Globus pallidus (tissue), 1 donor: Measurements from ENCODE around the gene FYCO1.

Experiments used
- DNase-seq: peaks from one replicate; pipeline ENCODE4 v3.0.0-alpha.2; 2015; ENCODE audit warnings: low spot score

The FYCO1 gene

DNA sequence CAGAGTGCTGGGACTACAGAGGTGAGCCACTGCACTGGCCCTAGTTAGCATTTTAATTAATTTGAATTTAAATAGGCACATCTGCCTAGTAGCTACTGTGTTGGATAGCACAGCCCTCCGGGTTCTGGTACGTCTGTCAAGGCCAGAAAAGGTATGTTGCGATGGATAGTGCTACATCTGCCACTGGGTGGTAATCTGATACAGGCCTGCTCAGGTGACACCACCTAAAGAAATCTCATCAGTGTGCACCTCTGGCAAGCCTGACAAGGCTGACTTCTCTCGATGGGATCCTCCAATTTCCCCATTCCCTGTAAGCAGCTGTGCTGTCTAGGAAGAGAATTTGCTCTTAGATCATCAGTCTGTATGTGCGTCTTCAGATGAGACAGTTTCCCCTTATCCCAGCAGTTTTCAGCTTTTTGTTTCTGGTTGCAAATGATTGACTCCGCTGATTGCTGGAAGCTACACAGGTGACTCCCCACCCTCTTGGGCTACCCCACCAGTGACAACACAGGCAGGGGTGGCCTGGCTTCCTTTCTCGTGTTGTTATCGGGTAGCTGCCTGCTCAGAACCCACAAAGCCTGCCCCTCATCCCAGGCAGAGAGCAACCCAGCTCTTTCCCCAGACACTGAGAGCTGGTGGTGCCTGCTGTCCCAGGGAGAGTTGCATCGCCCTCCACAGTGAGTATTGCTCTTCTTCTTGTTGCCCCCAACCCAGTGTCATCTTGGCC, 109.5 kb downstream of the FYCO1 start, which contains the start of gene CCR9:
Gene CCR9, plus strand, starts transcription at position 565 of the 727 bp plus-strand sequence. CDS start 8,391 bp downstream, outside the sequence.
- no peak for DNase-seq

- DNase-seq, result no peak
These were observed 111.0 kb downstream of the FYCO1 start for GRCh38 chr3:45884368-45885201.

- no peak for DNase-seq
These were observed 114.3 kb downstream of the FYCO1 start for GRCh38 chr3:45881078-45882022.

GRCh38 chr3:45880725-45881077, 114.9 kb downstream of the FYCO1 start:
- DNase-seq, result no peak

GRCh38 chr3:45878124-45878523, 117.5 kb downstream of the FYCO1 start:
- no peak for DNase-seq

- no peak for DNase-seq
These were observed 120.8 kb downstream of the FYCO1 start for GRCh38 chr3:45874677-45875346.

DNA sequence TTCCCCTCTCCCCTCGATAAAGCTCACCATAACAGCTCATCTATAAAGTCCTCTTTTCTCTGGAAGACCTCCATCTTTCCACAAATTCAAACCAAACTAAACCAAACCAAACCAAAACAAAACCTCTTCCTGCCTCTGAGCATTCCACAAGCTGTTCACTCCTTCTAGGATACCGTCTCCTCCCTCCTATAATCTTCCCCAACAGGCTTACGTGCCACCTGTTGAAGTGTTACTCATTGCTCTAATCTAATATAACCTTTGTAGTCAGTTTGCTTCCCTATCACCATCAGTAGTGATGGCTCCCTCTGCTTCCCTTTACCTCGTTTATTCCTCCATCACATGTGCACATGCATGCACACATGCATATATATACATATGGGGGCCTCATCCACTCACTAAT, 122.0 kb downstream of the FYCO1 start:
- no peak for DNase-seq

DNA sequence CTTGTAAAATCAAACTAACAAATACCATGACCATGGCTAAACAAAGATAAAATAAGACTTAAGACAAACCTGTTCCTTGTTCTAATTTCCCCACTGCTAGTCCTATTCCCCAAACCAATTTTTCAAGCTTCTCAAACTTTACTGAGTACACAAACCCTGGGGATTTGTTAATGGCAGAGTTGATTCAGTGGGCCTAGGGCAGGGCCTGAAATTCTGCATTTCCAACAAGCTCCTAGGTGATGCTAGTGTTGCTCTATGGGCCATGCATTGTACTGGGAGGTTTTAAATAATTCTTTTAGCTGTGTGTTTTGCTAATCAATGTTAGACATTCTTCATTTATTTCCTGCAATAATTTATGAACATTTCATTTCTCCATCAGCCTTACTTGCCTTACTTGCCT, 122.6 kb downstream of the FYCO1 start:
- no peak for DNase-seq

GRCh38 chr3:45872569-45872968, 123.1 kb downstream of the FYCO1 start:
- no peak for DNase-seq

- DNase-seq, result no peak
These were observed 123.8 kb downstream of the FYCO1 start for GRCh38 chr3:45871780-45872179.

- DNase-seq, result no peak
These were observed 125.5 kb downstream of the FYCO1 start for GRCh38 chr3:45870099-45870498.

DNA sequence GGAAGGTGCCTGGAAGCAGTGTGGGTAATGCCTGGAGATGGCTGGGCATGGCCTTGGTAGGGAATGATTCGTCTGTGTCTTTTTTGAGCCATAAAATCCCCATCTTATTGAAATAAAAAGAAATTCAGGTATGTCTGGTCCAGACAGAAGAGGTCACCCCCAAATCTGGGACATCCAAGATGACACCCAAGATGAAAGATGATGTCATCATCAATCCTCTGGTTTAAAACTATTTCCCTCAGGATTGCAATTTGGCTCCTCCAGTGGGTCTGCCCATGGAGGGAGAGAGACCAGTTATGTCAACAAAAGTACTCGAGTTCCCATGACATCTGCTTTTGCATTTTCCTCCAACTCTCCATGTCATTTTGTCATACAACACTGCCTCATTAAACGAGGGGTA, 126.0 kb downstream of the FYCO1 start:
- DNase-seq, result no peak

DNA sequence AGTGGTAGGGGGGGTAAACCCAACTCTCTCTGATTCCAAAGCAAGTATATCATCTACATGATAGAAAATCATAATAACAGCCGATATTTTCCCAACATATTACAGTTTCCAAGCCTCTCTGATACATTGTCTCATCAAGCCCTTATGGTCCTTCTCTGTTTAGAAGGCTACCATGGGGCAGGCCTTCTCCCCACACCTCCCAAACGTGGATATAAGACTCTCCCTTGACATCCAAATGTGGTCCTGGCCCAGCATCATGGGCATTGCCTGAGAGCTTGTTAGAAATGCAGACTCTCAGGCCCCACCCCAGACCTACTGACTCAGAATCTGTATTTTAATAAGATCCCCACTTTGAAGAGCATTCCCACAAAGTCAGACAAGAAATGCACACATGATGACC, 127.0 kb downstream of the FYCO1 start:
- no peak for DNase-seq

DNA sequence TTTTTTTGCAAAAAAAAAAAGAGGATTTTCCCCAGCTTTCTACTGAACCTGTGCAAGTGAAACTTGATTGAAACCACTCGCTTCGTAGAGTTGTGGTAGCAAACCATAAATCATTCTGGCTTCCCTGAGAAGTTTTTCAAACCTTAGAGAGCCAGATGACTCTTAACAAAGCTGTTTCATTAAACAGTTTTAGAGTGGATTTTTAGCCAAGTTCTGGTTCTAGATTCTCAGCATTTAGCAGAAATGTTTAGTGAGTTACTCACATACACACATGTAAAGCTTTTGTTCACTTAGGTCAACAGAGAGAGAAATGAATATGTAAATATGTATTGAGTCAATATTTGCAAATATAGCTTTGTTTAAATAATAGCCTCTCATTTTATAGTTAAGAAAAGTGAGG, 127.4 kb downstream of the FYCO1 start:
- no peak for DNase-seq
